ENCODE data around the gene CHTF18.
A peak's percentile ranks its signal among the peaks of the same experiment; 100 is the strongest.
"Not testable (repeated sequence)": the region's sequence is repeated elsewhere in the genome, so short reads cannot be mapped to it uniquely, and the experiment has no call there.

CHTF18 gene

GRCh38 chr16:808085-808386 lies 19.6 kb downstream of the CHTF18 start:
- DNase-seq (ENCODE audit: low spot score): no peak

- peak; percentile 35 for DNase-seq (ENCODE audit: low spot score)
Observed at GRCh38 chr16:813204-813915, 24.9 kb downstream of the CHTF18 start.

DNA sequence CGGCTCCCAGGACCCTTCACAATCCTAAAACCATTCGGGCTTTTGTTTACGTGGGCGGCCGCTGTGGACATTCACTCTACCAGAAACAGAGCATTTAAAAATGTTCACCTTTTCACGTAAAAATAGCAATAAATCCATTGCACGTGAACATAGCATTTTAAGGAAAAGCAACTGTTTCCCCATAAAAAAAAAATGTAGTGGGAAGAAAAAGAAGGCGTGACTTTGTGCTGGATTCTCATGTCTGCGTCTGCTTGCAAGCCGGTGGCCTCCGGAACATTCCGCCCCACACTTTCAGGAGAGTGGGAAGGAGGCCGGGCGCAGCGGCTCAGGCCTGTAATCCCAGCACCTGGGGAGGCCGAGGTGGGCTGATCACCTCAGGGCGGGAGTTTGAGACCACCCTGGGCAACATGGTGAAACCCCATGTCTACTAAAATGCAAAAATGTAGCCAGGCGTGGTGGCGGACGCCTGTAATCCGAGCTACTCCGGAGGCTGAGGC lies 25.5 kb downstream of the CHTF18 start:
- no peak for DNase-seq (ENCODE audit: low spot score)

GRCh38 chr16:814974-815373 lies 26.6 kb downstream of the CHTF18 start:
- DNase-seq (ENCODE audit: low spot score): no peak

DNA sequence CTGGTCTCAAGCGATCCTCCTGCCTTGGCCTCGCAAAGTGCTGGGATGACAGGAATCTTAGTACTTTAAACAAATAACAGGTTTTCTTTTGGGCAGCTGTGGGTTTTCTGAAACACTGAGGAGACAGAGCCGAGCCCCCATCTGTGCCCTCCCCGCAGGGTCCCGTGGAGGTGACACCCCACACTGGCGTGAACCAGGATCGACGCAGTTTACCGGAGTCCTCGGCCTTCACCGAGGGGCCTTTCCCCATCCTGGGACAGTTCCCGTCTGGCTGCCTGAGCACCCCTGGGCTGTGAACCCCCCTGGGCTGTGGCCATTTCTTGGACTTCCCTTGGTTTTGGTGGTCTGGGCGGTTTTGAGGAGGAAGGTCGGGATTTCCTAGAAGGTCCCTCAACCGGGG lies 27.4 kb downstream of the CHTF18 start:
- no peak for DNase-seq (ENCODE audit: low spot score)

DNA sequence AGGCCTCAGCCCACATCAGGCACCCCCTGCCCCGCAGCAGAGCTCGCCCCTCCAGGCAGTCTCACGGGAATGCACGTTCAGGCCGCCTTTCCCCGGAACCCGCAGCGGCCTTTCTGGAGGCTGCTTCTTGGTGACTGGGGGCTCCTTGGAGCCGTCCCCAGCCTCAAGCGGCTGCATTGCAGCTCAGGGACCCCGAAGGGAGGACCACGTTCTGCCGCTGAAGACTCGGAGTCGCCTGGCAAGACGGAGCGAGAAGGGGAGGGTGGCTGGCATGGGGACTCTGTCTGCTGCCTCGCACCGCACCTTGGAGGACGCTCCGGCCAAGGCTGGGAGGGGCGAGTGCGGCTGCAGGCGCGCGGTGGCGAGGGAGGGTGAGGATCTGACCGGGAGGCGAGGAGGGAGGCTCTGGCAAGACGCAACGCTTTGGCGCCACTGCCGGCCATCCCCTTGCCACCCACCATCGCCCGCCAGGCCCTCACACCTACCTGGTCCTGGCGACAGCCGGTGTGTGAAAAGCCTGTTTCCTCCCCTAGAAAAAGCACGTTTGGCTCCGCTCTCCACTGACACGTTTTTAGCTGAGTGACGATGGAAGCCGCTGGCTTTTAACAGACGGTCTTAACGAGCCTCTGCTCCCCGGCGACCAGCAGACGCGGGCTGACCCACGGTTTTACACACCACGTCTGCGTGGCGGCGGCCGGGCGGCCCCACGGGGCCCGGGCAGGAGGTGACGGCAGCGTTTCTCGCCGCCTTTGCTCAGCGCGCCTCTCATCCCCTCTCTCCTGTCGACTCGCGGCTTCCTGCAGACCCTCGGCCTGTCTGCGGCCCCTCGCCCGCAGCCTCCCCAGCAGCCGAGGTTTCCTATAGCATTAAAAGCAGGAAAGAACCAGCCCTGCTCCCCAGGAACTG lies 28.8 kb downstream of the CHTF18 start:
- DNase-seq (ENCODE audit: low spot score): no peak

DNA sequence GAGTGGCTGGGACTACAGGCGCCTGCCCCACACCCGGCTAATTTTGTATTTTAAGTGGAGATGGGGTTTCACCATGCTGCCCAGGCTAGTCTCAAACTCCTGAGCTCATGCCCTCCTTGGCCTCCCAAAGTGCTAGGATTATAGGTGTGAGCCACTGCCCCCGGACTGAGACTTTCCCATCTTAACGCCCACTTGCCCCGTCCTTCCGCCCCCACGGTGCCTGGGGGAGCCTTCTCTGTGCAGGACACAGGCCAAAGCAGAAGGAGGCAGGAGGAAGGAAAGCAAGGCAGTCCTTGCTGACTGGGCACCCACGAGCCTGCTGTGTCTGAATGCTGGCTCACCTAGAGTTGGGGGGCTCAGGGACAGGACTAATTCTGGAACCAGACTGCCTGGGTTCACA lies 29.7 kb downstream of the CHTF18 start:
- DNase-seq (ENCODE audit: low spot score): no peak

DNA sequence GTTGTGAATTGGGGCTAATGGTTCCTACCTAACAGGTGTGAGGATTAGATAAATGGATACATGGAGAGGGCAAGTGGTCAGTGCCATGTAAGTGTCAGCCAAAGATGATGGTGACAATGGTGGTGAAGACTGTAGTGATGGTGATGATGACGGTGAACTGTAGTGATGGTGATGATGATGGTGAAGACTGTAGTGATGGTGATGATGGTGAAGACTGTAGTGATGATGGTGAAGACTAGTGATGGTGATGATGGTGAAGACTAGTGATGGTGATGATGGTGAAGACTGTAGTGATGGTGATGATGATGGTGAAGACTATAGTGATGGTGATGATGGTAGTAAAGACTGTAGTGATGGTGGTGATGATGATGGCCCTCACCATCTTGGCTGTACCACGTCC lies 30.2 kb downstream of the CHTF18 start:
- no peak for DNase-seq (ENCODE audit: low spot score)

GRCh38 chr16:819336-820043 lies 31.1 kb downstream of the CHTF18 start:
- no peak for DNase-seq (ENCODE audit: low spot score)

- DNase-seq (ENCODE audit: low spot score): not testable (repeated sequence)
Observed at GRCh38 chr16:820044-820408, 31.6 kb downstream of the CHTF18 start.

DNA sequence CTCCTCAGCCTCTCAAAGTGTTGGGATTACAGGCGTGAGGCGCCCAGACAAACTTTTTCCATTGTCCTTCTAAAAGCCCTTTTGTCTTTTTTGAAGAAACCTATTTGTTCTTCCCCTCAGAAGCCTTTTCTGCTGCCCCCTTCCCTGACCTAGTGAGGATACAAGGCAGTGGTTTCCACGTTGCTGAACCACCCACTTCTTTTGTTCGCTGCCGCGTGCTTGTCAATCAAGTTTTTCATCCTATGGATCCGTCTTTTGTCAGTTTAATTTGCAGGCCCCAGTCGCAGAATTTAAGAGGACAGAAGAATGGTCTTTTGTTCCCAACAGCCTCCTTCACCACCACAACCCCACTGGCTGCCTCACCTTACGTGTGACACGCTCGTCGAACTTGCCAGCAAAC lies 32.3 kb downstream of the CHTF18 start:
- DNase-seq (ENCODE audit: low spot score): no peak

- DNase-seq (ENCODE audit: low spot score): no peak
Observed at GRCh38 chr16:821751-822150, 33.3 kb downstream of the CHTF18 start.

GRCh38 chr16:822174-822908 lies 33.9 kb downstream of the CHTF18 start:
- no peak for DNase-seq (ENCODE audit: low spot score)

DNA sequence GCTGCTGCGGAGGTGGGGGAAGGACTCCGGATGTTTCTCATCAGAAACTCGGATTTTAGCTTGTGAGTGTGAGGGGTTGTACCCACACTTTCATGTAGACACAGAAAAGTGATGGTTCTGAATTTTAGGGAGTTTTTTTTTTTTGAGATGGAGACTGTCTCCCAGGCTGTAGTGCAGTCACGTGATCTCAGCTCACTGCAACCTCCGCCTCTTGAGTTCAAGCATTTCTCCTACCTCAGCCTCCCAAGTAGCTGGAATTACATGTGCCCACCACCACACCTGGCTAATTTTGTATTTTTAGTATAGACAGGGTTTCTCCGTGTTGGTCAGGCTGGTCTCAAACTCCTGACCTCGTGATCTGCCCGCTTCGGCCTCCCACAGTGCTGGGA lies 34.5 kb downstream of the CHTF18 start:
- no peak for DNase-seq (ENCODE audit: low spot score)

DNA sequence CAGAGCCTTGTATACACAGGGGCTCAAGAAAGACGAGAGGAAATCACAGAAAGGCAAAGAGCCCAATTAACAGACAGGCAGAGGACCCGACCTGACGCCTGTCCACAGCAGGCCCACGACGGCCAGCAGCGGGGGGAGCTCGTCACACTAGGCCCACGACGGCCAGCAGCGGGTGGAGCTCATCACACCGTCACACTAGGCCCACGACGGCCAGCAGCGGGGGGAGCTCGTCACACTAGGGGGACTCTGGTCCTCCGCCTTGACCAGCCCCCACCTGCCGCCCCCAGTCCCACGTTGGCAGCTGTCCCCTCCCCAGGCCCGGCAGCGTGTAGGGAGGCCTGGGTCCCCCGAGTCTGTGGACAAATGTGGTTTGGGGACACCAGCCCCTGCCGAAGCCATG lies 35.8 kb downstream of the CHTF18 start:
- DNase-seq (ENCODE audit: low spot score): no peak

DNA sequence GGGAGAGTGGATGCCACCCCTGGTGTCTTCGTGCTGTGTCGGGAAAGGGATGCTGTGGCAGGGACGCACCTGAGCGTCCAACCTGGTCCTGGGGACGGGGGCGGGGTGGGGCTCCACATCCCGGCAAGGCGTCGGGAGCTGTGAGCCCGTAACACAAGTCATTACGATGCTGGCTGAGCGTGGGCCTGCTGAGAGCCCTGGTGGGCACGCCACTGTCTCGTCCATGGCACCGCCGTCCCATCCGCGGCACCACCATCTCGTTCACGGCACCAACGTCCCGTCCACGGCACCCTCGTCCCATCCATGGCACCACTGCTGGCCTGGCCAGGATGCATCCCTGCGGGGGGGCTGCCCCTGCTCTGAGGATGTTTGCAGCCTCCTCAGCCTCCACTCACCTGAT lies 36.2 kb downstream of the CHTF18 start:
- no peak for DNase-seq (ENCODE audit: low spot score)

DNA sequence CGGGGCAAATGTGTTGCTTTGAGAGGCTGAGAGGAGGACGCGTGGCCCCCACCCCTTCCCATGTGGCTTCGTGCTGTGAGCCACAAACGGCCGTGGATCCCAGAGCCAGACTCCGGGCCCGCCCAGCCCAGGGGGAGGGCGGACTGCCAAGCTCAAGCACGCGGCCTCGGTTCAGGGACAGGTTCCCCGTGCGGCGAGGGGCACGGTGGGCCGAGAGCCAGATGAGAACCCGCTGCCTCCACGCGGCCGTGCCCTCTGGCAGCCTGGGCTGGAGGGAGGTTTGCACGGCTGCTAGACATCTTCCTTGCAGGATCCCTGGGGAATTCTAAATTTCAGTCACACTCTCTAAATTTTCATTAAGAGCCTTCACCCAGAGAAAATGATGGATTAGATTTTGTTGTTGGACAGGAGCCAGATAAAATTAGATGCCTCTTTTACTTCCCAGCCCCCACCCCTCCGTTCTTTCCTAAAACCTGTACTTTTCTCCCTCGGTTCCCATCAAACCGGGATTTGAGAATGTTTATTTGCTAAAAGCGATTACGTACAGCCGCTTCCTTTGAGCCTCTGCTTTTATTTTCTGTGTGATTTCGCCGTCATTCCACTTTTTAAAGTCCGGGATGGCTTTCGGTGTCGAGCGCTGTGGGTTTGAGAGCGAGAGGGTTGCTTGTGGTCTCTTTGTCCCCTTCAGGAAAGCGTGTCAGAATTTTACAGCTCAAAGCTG lies 37.1 kb downstream of the CHTF18 start:
- no peak for DNase-seq (ENCODE audit: low spot score)

GRCh38 chr16:827513-827912 lies 39.1 kb downstream of the CHTF18 start:
- no peak for DNase-seq (ENCODE audit: low spot score)

DNA sequence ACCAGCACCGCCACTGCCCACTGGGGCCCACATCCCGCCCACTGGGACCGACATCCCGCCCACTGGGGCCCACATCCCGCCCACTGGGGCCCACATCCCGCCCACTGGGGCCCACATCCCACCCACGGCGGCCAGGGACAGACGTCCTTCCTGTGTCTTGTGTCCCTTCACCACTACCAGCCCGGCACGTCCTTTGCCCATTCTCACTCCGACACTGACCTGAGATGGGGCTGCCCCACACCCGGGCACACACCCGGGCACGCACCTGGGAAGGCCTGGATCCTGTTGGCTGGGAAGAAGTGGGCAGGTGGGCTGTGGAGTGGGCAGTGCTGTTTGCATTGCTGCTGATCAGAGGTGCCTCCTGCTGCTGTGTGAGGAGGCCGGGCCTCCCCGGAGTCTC lies 40.5 kb downstream of the CHTF18 start:
- no peak for DNase-seq (ENCODE audit: low spot score)

DNA sequence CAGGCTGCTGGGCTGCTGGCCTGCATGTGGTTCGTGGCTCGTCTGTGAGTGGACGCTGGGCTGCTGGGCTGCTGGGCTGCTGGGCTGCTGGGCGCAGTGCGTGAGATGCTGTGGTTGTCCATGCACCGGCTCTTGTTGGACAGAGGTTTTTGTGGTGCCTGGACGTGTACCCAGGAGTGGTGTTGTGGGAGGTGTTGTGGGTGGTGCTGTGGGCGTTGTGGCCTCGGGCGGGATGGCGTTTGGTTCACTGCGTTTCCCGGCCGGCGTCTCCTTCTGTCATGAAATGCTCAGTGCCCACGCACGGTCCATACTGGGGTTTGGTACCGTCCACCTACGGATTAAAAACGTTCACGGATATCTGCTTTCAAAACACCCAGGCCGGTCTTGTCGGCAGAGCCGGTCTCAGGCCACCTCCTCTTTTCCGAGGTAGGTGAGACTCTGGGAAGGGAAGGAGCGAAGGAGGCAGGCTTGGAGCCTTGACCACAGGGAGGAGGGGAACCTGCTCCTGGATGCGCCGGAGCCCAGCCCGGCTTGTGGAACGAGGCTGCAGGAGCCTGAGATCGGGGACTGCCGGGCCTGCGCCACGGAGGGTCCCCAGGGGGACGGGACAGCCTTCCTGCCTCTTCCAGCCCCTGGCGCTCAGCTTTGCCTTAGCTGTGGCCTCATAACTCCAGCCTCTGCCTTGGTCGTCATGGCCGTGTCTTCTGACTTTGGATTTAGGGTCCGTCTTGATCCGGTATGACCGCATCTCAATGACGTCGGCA lies 41.9 kb downstream of the CHTF18 start:
- no peak for DNase-seq (ENCODE audit: low spot score)
